HG03175 (cell line): ENCODE data around the gene FLNC.
A peak's percentile ranks its signal among the peaks of the same experiment; 100 is the strongest.

Experiments used
- ATAC-seq: cut with Tn5 transposase; IDR thresholded peaks from one replicate; pipeline ENCODE4 v1.9.1; 2021; ENCODE audit warnings: mild to moderate bottlenecking, moderate library complexity; ENCODE audit not compliant: unreplicated experiment

Gene FLNC

GRCh38 chr7:128830231-128831177 lies at the start of gene FLNC:
Gene FLNC, plus strand, starts transcription at chr7:128830406. Its CDS starts 232 bp downstream, at chr7:128830638.
- ATAC-seq: no peak

GRCh38 chr7:128781126-128781525 lies 49.1 kb upstream of the FLNC start:
- no peak for ATAC-seq

- ATAC-seq: no peak
Measured at GRCh38 chr7:128781851-128782250, 48.4 kb upstream of the FLNC start.

- ATAC-seq: no peak
Measured at GRCh38 chr7:128783143-128783861, 46.9 kb upstream of the FLNC start.

- ATAC-seq: no peak
Measured at GRCh38 chr7:128785738-128786137, 44.5 kb upstream of the FLNC start.

GRCh38 chr7:128788446-128789412 lies 41.5 kb upstream of the FLNC start:
- no peak for ATAC-seq

- ATAC-seq: no peak
Measured at GRCh38 chr7:128790315-128791041, 39.7 kb upstream of the FLNC start.

GRCh38 chr7:128791121-128791971 lies 38.9 kb upstream of the FLNC start, which contains the start of gene CCDC136:
Gene CCDC136, plus strand, starts transcription at chr7:128791968. Its CDS starts 444 bp downstream, at chr7:128792412.
- peak; percentile 78 for ATAC-seq

- ATAC-seq: no peak
Measured at GRCh38 chr7:128791972-128792327, 38.3 kb upstream of the FLNC start.

- no peak for ATAC-seq
Measured at GRCh38 chr7:128792471-128793180, 37.6 kb upstream of the FLNC start.

- no peak for ATAC-seq
Measured at GRCh38 chr7:128793181-128793547, 37.0 kb upstream of the FLNC start.

GRCh38 chr7:128794020-128794419 lies 36.2 kb upstream of the FLNC start:
- ATAC-seq: no peak

- ATAC-seq: no peak
Measured at GRCh38 chr7:128794436-128794835, 35.8 kb upstream of the FLNC start.

GRCh38 chr7:128795129-128795528 lies 35.1 kb upstream of the FLNC start:
- no peak for ATAC-seq

GRCh38 chr7:128796327-128796726 lies 33.9 kb upstream of the FLNC start:
- no peak for ATAC-seq

GRCh38 chr7:128799451-128799850 lies 30.8 kb upstream of the FLNC start:
- no peak for ATAC-seq

- ATAC-seq: no peak
Measured at GRCh38 chr7:128800567-128800966, 29.6 kb upstream of the FLNC start.

- no peak for ATAC-seq
Measured at GRCh38 chr7:128801003-128801402, 29.2 kb upstream of the FLNC start.
